ENCODE measurements around the gene CHRNA3.

CHRNA3 gene

DNA sequence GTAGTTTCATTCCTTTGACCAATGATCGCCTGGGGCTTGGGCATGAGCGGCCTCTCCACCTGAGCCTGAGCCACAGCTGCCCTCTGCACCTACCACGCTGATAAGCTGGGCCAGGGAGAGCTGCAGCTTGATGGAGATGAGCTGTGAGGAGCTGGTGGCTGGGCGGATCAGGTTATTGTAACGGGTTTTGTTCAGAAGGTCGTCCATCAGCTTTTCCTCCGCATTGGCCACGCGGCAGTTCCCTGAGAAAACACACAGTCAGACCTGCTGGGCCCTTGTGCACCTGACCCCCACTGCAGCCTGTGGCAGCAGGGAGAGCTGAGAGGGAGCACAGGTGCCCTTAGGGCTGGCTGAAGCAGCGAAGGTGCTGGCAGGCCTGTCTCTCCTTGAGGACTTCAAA is 14.6 kb upstream of the CHRNA3 start:
- DNase-seq: no peak

GRCh38 chr15:78634210-78635145 is 13.7 kb upstream of the CHRNA3 start:
- no peak for DNase-seq

GRCh38 chr15:78633348-78633747 is 12.6 kb upstream of the CHRNA3 start:
- DNase-seq: no peak

GRCh38 chr15:78630886-78631633 is 10.3 kb upstream of the CHRNA3 start:
- DNase-seq: no peak

- DNase-seq: no peak
These were observed 8.9 kb upstream of the CHRNA3 start for GRCh38 chr15:78629716-78630065.

- no peak for DNase-seq
These were observed 8.4 kb upstream of the CHRNA3 start for GRCh38 chr15:78629031-78629715.

GRCh38 chr15:78628227-78628626 is 7.4 kb upstream of the CHRNA3 start:
- no peak for DNase-seq

- DNase-seq: no peak
These were observed 6.6 kb upstream of the CHRNA3 start for GRCh38 chr15:78627348-78627747.

GRCh38 chr15:78626381-78626995 is 5.7 kb upstream of the CHRNA3 start:
- DNase-seq: no peak

- DNase-seq: no peak
These were observed 4.9 kb upstream of the CHRNA3 start for GRCh38 chr15:78625606-78626280.

DNA sequence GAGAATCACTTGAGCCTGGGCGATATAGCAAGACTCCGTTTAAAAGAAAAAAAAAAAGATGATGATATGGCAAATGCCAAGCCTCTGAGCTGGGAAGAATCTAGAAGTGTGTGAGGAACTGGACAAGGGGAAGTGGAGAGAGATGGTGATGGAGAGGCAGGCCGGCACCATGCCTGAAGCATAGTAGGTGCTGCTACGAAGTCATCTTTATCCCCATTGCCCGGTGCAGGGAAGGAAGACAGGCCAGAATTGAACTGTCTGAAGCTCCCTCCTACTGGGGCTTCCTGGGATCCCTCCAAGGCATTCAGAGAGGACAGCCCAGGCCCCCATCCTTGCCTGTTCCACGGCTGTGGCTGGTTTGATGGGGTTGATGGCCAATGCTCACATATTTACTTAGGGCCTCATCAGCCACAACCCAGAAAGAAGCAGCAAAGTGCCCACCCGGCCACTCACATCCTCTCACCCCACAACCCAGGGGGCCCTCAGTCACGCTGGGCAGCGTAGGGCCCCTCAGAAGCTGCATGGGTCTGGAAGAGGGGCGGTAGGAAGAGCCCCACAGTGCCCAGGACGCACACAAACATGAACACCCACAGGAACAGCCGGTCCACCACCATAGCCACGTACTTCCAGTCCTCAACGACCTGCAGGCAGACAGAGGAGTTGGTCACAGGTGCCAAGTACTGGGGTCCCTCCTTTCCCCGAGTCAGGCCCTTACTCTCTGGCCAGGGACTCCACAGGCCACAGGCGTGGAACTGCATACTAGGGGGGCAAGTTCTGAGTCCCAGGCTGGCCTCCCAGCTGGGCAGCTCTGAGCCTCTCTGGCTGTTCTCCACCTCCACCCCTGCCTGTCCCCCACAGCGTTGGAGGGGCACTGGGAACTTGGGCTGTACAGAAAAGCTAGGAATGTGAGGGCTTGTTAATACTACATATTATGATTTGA is 4.1 kb upstream of the CHRNA3 start:
- no peak for DNase-seq

DNA sequence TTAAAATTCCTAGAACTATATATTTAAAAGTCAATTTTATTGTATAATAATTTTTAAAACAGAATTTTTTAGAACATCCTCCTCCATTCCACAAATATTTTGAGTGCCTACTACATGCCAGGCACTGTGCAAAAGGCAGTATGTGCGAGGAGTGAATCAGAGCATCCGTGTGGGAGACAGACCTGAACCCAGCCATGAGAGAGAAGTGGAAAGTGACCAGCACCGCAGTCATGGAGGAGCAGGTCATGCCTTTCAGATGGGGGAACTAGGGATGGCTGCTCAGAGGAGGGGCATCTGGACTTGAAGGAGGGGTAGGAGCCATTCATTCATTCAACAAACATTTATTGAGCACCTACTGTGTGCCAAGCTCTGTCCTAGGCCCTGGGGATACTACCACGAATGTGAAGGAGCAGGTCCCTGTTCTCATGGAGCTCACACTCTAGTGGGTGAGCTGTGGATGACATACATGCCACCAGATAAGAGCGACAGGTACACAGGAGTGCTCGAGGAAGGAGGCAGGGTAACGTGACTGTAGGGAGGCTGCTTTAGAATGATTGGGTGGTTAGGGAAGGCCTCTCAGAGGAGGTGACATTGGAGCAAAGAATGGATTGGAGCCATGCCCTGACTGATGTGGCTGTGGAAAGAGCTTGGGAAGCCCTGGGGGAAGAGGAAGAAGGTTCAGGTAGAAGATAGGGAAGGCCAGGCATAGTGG is 3.1 kb upstream of the CHRNA3 start:
- DNase-seq: no peak

DNA sequence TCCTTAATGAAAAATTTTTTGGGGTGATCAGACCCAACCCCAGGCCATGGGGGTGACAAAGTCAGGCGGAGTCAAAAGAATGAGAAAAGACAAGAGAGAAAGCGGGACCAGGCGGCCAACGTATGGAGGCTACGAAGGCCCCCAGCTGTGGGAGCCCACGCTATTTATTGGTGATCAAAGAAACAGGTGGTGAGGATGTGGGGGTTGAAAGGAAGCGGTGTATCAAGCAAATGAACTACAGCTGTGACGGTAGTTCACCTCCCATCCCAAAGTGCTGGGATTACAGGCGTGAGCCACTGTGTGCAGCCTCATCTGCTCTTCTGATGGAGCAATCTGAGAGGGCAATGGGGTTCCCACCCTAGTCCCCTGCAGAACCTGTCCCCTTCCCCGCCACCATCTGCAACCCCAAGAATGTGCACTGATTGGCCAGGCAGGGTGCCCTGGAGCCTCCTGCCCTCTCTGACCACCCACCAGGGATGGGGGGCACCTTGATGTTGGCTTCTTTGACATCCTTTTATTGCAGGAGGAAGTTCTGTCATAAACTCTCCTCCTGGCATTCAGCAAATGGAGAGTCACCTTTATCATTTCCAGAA is 1.1 kb upstream of the CHRNA3 start:
- no peak for DNase-seq

- no peak for DNase-seq
These were observed 722 bp downstream of the CHRNA3 start for GRCh38 chr15:78620021-78620526.

DNA sequence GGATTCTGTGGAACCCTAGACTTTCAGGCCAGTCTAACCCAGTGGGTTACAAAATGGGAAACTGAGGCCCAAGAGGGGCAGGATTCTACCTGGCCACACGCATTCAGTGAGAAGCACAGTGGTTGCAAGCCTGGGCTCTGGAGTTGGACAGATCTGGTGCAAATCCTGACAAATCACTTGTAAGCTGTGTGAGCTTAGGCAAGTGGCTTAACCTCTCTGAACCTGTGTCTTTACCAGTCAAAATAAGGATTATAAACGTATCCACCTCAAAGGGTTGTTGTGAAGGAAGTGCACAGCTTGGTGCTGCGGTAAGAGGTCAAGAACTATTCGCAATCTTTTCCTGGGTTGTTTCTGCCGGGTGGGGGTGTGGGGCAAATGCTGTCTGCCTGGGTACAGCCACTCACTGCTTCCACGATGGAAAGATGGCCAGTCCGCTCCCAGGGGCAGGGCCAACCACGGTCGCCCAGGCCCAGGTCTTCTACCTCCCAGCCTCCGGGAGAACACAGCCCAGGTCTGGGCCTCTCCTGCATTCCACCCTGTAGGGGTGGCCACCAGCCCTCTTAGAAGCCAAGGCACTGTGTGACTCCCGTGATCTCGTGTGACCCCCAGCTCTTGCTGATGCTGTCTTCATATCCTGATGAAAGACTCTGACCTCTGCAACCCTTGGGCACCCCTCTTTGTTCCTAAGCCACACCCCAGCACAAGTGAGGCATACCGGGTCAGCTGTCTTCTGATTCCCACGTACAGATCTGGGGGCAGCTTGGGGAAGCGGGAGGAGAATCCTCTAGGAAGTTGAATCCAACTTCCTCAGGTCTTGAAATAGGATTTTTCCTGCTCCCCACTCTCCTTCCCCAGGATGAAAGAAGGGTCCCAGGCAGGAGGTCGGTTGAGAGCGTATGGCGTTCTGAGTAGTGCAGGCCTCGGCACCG is 1.5 kb downstream of the CHRNA3 start:
- DNase-seq: no peak

- DNase-seq: peak; percentile 44
These were observed 2.3 kb downstream of the CHRNA3 start for GRCh38 chr15:78618490-78618934.

GRCh38 chr15:78618064-78618463 is 2.7 kb downstream of the CHRNA3 start:
- DNase-seq: no peak

DNA sequence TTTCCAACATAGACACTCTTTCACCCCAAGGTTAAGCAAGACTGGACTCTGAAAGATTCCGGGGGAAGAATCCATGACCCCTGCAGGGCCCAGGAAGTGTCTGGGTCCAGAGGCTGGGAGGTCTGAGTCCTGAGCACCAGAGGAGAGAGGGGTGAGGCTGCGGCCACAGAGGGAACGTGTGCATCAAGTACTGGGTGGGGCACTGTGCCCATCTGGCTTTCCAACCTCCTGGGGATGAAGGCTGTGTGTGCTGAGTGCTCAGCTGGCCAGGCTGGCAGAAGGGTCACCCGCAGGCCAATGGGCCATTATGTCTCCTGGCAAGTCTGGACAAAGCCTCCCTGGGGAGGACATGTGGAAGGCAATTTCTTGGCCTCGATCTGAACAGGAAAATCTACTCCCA is 3.3 kb downstream of the CHRNA3 start:
- DNase-seq: no peak

- no peak for DNase-seq
These were observed 3.7 kb downstream of the CHRNA3 start for GRCh38 chr15:78617076-78617475.
